PC-9 (cell line): ENCODE data around the gene ERCC1.

ENCODE experiments used
- EZH2 ChIP-seq: fragments of 200-600 bp; sonication (generic); IDR thresholded peaks from 2 replicates; pipeline ENCODE4 v1.8.0; 2017; ENCODE audit warnings: antibody characterized with exemption, low read depth
- TF ChIP-seq, protein P1 (sequence below): fragments of 200-600 bp; sonication (generic); conservative IDR thresholded peaks from 2 replicates; pipeline ENCODE4 v1.6.1; 2017; ENCODE audit warnings: mixed run types, antibody characterized with exemption, mild to moderate bottlenecking, moderate library complexity

DNA sequence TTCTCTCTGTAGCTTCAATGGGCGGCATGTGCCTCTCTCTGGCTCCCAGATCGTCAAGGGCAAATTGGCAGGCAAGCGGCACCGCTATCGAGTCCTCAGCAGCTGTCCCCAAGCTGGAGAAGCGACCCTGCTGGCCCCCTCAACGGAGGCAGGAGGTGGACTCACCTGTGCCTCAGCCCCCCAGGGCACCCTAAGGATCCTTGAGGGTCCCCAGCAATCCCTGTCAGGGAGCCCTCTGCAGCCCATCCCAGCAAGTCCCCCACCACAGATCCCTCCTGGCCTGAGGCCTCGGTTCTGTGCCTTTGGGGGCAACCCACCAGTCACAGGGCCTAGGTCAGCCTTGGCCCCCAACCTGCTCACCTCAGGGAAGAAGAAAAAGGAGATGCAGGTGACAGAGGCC lies 15.6 kb downstream of the ERCC1 start:
- TF ChIP-seq, protein P1, sequence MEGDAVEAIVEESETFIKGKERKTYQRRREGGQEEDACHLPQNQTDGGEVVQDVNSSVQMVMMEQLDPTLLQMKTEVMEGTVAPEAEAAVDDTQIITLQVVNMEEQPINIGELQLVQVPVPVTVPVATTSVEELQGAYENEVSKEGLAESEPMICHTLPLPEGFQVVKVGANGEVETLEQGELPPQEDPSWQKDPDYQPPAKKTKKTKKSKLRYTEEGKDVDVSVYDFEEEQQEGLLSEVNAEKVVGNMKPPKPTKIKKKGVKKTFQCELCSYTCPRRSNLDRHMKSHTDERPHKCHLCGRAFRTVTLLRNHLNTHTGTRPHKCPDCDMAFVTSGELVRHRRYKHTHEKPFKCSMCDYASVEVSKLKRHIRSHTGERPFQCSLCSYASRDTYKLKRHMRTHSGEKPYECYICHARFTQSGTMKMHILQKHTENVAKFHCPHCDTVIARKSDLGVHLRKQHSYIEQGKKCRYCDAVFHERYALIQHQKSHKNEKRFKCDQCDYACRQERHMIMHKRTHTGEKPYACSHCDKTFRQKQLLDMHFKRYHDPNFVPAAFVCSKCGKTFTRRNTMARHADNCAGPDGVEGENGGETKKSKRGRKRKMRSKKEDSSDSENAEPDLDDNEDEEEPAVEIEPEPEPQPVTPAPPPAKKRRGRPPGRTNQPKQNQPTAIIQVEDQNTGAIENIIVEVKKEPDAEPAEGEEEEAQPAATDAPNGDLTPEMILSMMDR = no peak
- TF ChIP-seq EZH2 = no peak
